TTC549 (cell line): ENCODE data around the gene SLC25A1.

ENCODE experiments used
- FAIRE-seq: peaks from 2 replicates; lab custom pipeline; 2012; peaks lifted over from hg19 to GRCh38; lab: Jason Lieb, UNC

SLC25A1 gene

DNA sequence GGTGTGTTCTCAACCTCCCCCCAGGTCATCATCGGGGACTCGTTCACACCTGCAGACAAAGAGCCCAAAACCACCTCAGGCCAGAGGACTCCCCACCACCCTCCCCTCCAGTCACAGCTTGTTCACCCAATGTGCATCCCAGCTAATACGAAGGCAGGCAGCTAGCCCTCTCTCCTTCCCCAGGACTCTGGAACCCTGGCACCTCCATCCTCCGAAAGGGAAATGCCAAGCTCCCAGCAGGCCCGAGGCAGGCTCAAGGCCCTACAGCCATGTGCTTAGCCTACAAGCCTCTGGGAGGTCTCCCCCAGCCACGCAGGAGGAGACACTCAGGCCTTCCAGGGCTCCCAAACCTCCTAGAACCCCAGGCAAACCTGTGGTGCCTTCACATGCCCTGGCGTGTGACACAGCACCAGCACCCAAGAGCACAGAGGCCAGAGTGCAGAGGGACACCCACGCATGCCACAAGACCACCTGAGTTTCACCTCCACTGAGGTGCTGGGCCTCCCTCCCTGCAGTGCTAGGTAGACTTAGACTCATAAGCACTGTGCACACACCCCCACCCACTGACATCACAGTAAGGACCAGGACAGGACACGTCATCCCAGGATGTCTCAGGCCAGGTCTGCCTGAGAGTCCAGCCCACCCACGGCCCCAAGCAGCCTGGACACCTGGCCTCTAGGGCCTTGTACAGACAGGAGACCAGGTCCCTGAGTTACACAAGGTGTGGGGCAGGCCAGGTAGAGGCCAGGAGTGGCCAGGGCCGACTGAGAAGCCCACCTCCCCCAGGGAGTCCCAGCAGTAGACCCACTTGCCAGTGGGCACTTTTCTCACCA, 40.9 kb downstream of the SLC25A1 start:
- no peak for FAIRE-seq

DNA sequence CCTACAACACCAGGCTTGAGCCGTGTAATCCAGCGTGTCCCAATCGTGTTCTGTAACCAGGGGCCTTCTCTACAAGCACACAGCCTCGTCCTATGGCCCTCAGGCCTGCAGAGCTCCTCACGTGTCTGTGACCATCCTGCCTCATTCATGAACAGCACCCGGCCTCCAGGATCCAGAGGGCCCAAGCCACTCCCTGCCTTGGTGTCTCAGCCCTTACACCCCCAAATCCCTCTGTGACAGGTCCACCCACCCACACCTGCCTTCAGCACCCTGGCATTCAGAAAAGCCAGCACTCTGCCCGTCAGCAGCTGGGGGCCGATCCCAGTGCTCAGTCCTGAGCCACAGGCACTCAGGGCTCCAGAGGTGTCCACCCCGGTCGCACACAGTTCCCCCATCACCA, 41.6 kb downstream of the SLC25A1 start:
- FAIRE-seq = no peak

- FAIRE-seq = no peak
Observed at GRCh38 chr22:19134874-19135273, 43.7 kb downstream of the SLC25A1 start.

DNA sequence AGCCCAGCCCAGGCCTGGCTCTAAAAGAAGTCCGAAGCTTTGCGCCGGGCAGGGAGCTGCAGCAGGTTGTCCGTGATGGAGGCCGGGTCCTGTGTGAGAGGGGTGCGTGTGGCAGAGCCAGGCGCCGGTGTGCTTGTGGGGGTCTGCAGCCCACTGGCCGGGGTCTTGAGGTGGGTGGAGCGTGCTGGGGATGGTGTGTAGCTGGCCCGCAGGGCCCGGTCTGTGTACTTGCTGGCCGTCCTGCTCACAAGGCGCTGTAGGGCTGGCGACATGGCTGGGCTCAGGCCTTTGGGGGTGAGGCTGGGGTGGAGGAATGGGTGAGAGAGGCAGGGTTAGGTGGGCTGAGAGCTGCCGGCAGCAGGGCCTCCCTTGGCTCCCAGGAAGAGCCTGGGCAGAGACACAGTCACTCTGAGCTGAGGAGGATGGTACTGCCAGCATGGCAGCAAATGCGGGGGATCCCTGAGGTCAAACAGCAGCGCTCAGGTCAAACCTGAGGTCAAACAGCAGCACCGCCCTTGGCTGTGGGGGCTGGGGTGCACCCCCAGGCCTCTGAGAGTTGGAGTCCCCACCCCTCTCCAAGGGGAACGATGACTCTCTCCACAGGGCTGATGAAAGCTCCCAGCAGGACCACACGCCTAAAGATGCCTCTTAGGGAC, 44.2 kb downstream of the SLC25A1 start:
- no peak for FAIRE-seq

- FAIRE-seq = no peak
Observed at GRCh38 chr22:19133561-19133960, 45.0 kb downstream of the SLC25A1 start.

DNA sequence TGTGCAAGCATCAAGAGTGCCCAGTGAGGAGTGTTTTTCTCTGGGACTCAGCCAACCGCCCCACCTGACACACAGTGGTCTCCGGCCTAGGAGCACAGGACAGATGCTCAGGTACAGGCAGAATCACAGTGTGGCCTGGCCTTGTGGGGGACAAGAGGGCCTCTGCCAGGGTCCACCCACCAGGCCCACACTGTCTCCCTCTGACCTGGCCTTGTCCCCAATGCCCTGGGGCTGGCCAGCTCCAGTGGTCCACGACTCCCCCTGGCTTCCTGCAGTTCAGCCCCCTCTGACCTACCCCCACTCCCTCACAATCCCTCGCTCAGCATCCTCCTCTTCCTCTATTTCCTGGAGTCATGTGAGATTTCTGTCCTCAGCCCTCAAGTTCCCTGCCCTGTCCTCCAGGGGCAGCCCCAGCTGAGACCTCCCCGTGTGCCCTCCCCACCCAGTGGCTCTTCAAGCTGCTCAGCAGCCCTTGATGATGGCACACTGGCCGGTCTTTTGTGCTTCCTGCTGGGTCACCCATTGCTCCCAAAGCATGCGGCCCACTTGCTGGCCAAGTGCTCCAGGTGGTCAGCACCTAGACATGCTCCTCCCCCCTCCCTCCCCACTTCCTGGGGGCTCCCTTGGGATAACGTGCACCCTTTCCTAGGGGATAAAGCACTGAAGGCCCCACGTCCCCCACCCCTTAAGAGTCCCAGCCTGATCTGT, 45.7 kb downstream of the SLC25A1 start:
- no peak for FAIRE-seq

DNA sequence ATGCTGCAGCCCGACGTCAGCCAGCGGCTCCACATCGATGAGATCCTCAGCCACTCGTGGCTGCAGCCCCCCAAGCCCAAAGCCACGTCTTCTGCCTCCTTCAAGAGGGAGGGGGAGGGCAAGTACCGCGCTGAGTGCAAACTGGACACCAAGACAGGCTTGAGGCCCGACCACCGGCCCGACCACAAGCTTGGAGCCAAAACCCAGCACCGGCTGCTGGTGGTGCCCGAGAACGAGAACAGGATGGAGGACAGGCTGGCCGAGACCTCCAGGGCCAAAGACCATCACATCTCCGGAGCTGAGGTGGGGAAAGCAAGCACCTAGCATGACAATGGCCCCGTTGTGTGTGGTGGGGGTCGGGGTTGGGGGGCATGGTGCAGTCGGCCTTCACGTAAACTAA, 46.4 kb downstream of the SLC25A1 start:
- no peak for FAIRE-seq

DNA sequence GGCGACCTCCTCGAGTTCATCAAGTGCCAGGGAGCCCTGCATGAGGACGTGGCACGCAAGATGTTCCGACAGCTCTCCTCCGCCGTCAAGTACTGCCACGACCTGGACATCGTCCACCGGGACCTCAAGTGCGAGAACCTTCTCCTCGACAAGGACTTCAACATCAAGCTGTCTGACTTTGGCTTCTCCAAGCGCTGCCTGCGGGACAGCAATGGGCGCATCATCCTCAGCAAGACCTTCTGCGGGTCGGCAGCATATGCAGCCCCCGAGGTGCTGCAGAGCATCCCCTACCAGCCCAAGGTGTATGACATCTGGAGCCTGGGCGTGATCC, 46.9 kb downstream of the SLC25A1 start:
- no peak for FAIRE-seq

GRCh38 chr22:19130959-19131684, 47.4 kb downstream of the SLC25A1 start, which contains the start of gene TSSK2:
Gene TSSK2, plus strand, starts transcription at chr22:19131308. Its CDS starts 92 bp downstream, at chr22:19131400.
- no peak for FAIRE-seq

- no peak for FAIRE-seq
Observed at GRCh38 chr22:19129871-19130270, 48.7 kb downstream of the SLC25A1 start.

- FAIRE-seq = no peak
Observed at GRCh38 chr22:19128946-19129727, 49.4 kb downstream of the SLC25A1 start.

- FAIRE-seq = no peak
Observed at GRCh38 chr22:19128009-19128401, 50.5 kb downstream of the SLC25A1 start.

DNA sequence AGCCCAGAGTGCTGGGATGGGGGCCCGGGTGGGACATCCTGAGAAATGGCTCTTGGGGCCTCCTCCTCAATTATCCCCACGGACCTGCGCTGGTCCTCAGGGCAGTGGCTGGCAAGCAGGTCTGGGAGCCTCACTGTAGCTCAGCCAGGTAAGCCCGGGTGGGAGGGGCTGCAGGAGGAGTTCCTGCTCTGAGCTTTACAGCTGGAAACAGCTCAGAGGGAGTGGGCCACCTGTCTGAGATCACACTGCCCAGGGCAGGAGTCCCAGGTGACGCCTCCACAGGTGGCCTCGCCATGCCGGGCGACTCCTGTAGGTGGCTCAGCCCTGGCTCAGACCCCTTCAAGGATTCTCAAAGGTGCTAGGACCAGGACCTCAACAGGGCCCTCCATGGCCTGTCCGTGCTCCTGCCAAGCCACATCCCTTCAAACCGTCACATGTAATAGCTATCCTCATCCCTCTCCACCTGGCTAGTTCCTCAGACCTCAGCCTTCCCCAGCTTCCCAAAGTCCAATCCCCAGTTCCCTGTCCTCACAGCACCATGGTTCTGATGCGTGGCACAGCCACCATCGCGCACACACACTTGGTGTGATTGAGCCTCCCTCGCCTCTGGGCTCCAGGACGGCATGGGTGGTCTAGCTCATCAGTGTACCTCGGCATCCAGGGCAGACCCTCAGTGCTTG, 51.1 kb downstream of the SLC25A1 start:
- no peak for FAIRE-seq

DNA sequence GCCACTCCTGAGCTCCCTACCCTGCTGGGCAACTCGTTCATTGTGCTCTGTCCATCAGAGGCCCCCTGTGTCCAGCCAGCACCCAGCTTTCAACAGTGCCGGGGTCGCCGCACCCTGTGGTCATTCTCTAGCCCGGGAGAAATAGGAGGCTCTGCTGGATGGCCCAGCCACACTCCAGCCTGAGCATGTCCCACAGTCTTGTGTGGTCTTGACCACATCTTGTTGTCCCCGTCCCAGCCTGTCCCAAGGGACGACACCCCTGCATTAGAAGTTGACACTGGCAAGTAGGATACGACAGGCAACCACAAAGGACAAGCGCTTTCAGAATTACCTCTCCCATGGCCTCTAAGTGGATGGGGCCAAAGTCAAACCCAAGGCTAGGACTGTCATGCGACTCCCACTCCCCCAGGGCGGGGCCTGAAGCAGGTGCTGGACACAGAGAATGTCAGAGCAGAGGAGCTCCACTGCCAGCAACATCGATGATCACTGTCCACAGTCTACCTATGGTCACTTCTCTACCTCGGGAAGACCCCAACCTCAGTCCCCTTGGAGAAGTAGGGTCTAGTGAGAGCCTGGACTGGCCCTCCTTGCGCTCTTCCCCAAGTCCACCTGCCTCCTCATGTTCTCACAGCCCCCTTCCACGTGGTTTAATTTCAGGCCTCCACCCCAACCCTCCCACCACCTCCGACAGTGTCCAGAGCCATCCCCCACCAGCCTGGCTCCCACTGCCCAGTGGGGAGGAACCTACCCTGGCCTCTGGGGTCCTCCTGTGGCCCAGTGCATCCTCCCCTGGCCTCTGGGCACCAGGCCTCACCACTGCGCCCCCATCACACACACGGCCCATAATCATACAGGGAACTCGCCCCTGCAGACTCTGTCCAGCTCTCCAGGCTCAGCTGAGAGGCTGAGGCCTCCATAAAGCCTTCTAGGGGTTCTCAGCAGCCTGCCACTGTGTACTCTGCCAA, 51.9 kb downstream of the SLC25A1 start:
- FAIRE-seq = no peak
